ENCODE results near the gene SIRT1. TPM values are rescaled to one million over a fixed set of nuclear protein-coding genes. Genes with fewer than 3 reads are reported as not detected.

SIRT1 gene
- total and polyA plus RNA-seq, 9 of the 15 experiments (the other 6 are each of a cell fraction or from before 2014, with no cell fraction given), result 7.8 to 25.8 (median 19.1) TPM

- TF ChIP-seq ZNF407 (IDR thresholded peaks at IDR 0.05; ENCODE audit: low read depth) (peak; percentile 83), MYC (IDR thresholded peaks at IDR 0.05; ENCODE audit: low read depth, low read length) (peak; percentile 43; the same call in 1 of the 2 replicates), MYC (CRISPR knock-in tag; IDR thresholded peaks at IDR 0.05; ENCODE audit: borderline replicate concordance, low read depth) (0 out of 2 replicates have a peak, but pooled peaks have one; percentile 21), GABPB1 (CRISPR knock-in tag; IDR thresholded peaks at IDR 0.05) (peak; percentile 92), NCOR1 (IDR thresholded peaks at IDR 0.05) (peak; percentile 30), CSDE1 (IDR thresholded peaks at IDR 0.05) (no peak), NFE2 (IDR thresholded peaks at IDR 0.05; ENCODE audit: low read depth) (no peak), ZBTB12 (CRISPR knock-in tag; IDR thresholded peaks at IDR 0.05) (peak; percentile 11; the same call in 1 of the 2 replicates), MEF2D (tag; conservative IDR thresholded peaks at IDR 0.05; ENCODE audit: low read depth) (peak; percentile 95), RCOR1 (IDR thresholded peaks at IDR 0.05; ENCODE audit: borderline replicate concordance in 1 of 2, low read depth in 2 of 2, low read length in 2 of 2) (0 out of 4 replicates have a peak, but pooled peaks of 1 of the 2 experiments have one; percentile 12)
Observed at GRCh38 chr10:67849331-67850011, 35.0 kb upstream of the SIRT1 start (continued).

Measured in K562 (cell line).